ENCODE data around the gene COL2A1. TPM values are rescaled to one million over a fixed set of nuclear protein-coding genes. Genes with fewer than 3 reads are reported as not detected.

COL2A1 gene
- total RNA-seq, 2 experiments from 2014 or later: 0.34 TPM; not detected in 1

DNA sequence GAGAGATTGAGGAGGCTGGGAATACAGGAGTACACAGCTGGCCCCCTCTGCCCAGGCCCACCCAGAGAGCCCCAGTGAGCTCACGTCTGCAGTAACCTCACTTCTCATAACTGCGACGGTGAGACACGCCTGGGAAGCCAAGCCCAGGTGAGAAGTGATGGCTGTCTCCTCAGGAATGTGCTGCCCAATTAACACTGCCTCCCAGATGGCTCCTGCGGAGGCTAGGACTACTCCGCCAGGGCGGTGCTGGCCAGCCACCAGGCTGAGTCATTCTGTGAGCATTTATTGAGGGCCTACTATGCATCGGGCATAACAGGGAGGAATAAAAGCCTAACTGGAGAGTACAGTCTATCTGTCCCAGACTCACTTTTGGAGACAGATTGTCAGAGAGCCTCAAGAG is 50.2 kb downstream of the COL2A1 start:
- no peaks in the 10 kb centered on the region for H3K36me3 Mint-ChIP-seq (ENCODE audit: low read depth)
- no peak for ATAC-seq
- H3K9me3 Mint-ChIP-seq: peaks cover 1% of the 10 kb centered on the region
- intact Hi-C loops (cut with micrococcal nuclease): no loop called here
- no peak for DNase-seq
- H3K27me3 Mint-ChIP-seq: no peaks in the 10 kb centered on the region
- H3K27ac Mint-ChIP-seq: no peak overlapping the region
- ChIA-PET CTCF (interaction anchor here (1.1 to 3.1 kb wide), 5 partner anchors 9 to 212 kb away, joined by 3 to 20 read pairs (median 3); partner anchors contain the start of genes TMEM106C and VDR), POLR2A (no interaction called here)
- H3K4me1 Mint-ChIP-seq (ENCODE audit: low read depth): no peaks in the 10 kb centered on the region
- no peak overlapping the region for H3K4me3 Mint-ChIP-seq
- TF ChIP-seq, protein P1, sequence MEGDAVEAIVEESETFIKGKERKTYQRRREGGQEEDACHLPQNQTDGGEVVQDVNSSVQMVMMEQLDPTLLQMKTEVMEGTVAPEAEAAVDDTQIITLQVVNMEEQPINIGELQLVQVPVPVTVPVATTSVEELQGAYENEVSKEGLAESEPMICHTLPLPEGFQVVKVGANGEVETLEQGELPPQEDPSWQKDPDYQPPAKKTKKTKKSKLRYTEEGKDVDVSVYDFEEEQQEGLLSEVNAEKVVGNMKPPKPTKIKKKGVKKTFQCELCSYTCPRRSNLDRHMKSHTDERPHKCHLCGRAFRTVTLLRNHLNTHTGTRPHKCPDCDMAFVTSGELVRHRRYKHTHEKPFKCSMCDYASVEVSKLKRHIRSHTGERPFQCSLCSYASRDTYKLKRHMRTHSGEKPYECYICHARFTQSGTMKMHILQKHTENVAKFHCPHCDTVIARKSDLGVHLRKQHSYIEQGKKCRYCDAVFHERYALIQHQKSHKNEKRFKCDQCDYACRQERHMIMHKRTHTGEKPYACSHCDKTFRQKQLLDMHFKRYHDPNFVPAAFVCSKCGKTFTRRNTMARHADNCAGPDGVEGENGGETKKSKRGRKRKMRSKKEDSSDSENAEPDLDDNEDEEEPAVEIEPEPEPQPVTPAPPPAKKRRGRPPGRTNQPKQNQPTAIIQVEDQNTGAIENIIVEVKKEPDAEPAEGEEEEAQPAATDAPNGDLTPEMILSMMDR (IDR thresholded peaks at IDR 0.05): no peak

DNA sequence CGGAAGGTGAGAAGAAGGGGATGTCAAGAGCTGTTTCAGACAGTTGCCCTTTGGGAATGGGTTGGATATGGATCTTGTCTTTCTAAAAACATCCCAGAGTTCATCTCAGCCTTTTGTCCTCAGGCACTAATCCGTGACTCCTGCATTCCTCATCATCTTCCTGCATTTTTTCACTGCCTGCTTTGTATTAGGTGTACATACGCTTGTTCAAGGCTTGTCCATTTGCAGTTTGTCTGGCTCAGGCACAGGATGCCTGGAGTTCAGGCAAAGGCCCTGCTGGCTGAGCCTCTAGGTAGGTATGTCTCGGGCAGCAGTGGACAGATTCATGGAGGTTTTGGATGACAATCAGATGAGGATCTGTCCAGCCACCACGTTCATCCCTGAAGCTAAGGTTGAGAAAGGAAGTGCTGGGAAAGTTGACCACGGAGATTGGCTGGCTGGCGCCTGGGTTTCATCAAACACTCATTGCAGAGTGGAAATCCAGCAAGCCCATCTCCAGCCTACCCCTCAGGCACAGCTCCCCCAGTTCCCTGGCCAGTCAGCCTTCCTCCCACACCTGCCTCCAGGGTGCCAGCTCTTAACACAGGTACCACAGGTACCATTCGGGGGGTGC is 53.3 kb downstream of the COL2A1 start:
- intact Hi-C loops (cut with micrococcal nuclease): no loop called here
- TF ChIP-seq, protein P1 (IDR thresholded peaks at IDR 0.05): no peak
- H3K9me3 Mint-ChIP-seq: no peaks in the 10 kb centered on the region
- CTCF ChIA-PET: interaction anchor here (1.3 to 4.7 kb wide), 7 partner anchors 13 to 112 kb away, joined by 3 to 19 read pairs (median 7); partner anchors contain the start of gene TMEM106C
- POLR2A ChIA-PET: interaction anchor here (0.6 to 1.0 kb wide), 4 partner anchors 23 to 149 kb away, joined by 3 read pairs; no protein-coding TSS in a partner anchor
- H3K36me3 Mint-ChIP-seq (ENCODE audit: low read depth): no peaks in the 10 kb centered on the region
- peaks cover 2% of the 10 kb centered on the region for H3K27me3 Mint-ChIP-seq
- H3K4me1 Mint-ChIP-seq (ENCODE audit: low read depth): no peaks in the 10 kb centered on the region
- ATAC-seq (no peak), DNase-seq (no peak)
- no peak overlapping the region for H3K4me3 Mint-ChIP-seq
- H3K27ac Mint-ChIP-seq: no peak overlapping the region

DNA sequence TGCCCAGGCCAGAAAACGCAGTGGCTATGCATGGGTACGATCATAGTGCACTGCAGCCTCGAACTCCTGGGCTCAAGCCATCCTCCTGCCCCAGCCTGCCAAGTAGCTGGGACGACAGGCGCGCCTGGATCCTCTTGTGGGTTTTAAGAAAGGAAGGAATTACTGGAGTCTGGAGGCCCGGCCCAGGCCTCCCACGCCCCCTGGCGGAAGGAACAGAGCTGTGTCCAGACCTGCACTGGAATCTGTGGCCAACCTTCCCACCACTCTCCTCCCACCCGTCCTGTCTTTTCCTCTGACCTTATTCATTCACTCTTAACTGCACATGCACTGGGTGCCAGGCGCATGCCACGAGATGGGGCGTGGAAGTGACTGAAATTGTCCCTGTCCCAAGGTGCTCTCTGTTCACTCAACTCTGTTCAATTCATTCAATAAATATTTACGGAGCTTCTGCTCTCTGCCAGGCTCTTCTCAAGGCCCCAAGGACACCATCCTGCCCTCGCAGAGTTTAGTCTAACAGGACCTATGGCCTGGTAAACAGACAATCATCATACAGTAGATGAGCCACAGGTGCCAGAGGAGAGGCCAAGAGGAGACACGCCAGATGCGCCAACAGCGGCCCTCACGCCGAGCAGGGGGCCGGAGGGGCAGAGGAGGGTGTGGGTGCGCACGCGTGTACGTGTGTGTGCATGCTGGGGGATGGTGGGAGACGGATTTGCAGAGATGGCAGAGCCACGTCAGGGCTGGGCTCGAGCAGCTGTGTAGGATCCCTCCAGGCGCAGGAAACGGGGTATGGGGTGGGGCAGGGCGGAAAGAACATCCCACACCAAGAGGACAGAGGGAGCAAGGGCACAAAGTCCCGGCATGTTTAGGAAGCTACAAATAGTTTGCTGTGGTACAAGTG is 54.6 kb downstream of the COL2A1 start:
- ATAC-seq (peak; percentile 72), DNase-seq (peak; percentile 65)
- intact Hi-C loops (cut with micrococcal nuclease): loop anchor here (10.0 kb wide), 1 partner anchor 85 kb away; no protein-coding TSS in a partner anchor
- Mint-ChIP-seq H3K27ac (no peak overlapping the region), H3K27me3 (peaks cover 5% of the 10 kb centered on the region), H3K4me3 (no peak overlapping the region), H3K36me3 (ENCODE audit: low read depth) (no peaks in the 10 kb centered on the region), H3K9me3 (no peaks in the 10 kb centered on the region), H3K4me1 (ENCODE audit: low read depth) (no peaks in the 10 kb centered on the region)
- CTCF ChIA-PET: interaction anchor here (0.6 to 4.7 kb wide), 40 partner anchors 8 to 223 kb away, joined by 3 to 19 read pairs (median 4); partner anchors contain the start of genes TMEM106C and VDR
- TF ChIP-seq, protein P1 (IDR thresholded peaks at IDR 0.05): peak; percentile 88
- POLR2A ChIA-PET: no interaction called here

DNA sequence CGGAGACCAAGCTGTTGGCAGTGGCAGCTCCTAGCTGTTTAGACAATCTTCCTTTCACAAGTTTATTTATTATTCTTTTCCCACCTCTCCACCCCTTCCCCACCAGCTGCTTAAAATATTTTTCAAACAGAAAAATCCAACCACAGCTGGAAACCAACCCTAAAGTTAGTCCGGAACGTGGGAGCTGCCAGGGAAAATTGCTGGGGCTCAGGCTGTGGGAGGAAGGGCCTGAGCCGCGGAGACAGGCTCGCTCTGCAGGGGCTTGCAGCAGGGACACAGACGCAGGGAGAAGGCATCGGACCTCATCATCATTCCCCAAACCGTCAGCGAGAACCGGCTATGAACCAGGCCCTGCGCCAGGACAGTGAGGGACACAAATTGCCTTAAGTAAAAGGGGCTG is 56.9 kb downstream of the COL2A1 start:
- no peaks in the 10 kb centered on the region for H3K9me3 Mint-ChIP-seq
- H3K27me3 Mint-ChIP-seq: peaks cover 10% of the 10 kb centered on the region
- ATAC-seq (no peak), DNase-seq (no peak)
- ChIA-PET CTCF (interaction anchor here (0.7 to 2.1 kb wide), 7 partner anchors 11 to 671 kb away, joined by 3 to 6 read pairs (median 3); partner anchors contain the start of gene TMEM106C), POLR2A (no interaction called here)
- no peaks in the 10 kb centered on the region for H3K4me1 Mint-ChIP-seq (ENCODE audit: low read depth)
- H3K4me3 Mint-ChIP-seq: no peak overlapping the region
- intact Hi-C loops (cut with micrococcal nuclease): loop anchor here (10.0 kb wide), 1 partner anchor 83 kb away; no protein-coding TSS in a partner anchor
- no peaks in the 10 kb centered on the region for H3K36me3 Mint-ChIP-seq (ENCODE audit: low read depth)
- TF ChIP-seq, protein P1 (IDR thresholded peaks at IDR 0.05): no peak
- H3K27ac Mint-ChIP-seq: no peak overlapping the region
